SK-N-DZ (cell line): Measurements from ENCODE around the gene CHRNB4.

Experiments
- DNase-seq: peaks from one replicate; pipeline ENCODE4 v3.0.0-alpha.2; 2015; ENCODE audit warnings: low spot score

CHRNB4 gene

GRCh38 chr15:78668987-78669386 is 28.0 kb upstream of the CHRNB4 start:
- DNase-seq = peak; percentile 51

GRCh38 chr15:78667578-78668236 is 26.7 kb upstream of the CHRNB4 start:
- no peak for DNase-seq

GRCh38 chr15:78666010-78666409 is 25.0 kb upstream of the CHRNB4 start:
- no peak for DNase-seq

- no peak for DNase-seq
Observed at GRCh38 chr15:78663703-78664102, 22.7 kb upstream of the CHRNB4 start.

GRCh38 chr15:78662028-78662427 is 21.0 kb upstream of the CHRNB4 start:
- DNase-seq = no peak

GRCh38 chr15:78661001-78661400 is 20.0 kb upstream of the CHRNB4 start:
- DNase-seq = no peak

- no peak for DNase-seq
Observed at GRCh38 chr15:78660584-78660983, 19.6 kb upstream of the CHRNB4 start.

GRCh38 chr15:78658823-78659222 is 17.8 kb upstream of the CHRNB4 start:
- DNase-seq = no peak

GRCh38 chr15:78654272-78654671 is 13.3 kb upstream of the CHRNB4 start:
- DNase-seq = no peak

GRCh38 chr15:78651930-78652615 is 11.1 kb upstream of the CHRNB4 start:
- DNase-seq = no peak

- no peak for DNase-seq
Observed at GRCh38 chr15:78651007-78651406, 10.0 kb upstream of the CHRNB4 start.

GRCh38 chr15:78650022-78650421 is 9.0 kb upstream of the CHRNB4 start:
- no peak for DNase-seq

GRCh38 chr15:78645009-78645408 is 4.0 kb upstream of the CHRNB4 start:
- no peak for DNase-seq

GRCh38 chr15:78642331-78642730 is 1.3 kb upstream of the CHRNB4 start:
- peak; percentile 54 for DNase-seq

- peak; percentile 84 for DNase-seq
Observed at GRCh38 chr15:78641749-78642275, 802 bp upstream of the CHRNB4 start.

- peak; percentile 92 for DNase-seq
Observed at GRCh38 chr15:78640527-78641101, 396 bp downstream of the CHRNB4 start.

- DNase-seq = peak; percentile 91
Observed at GRCh38 chr15:78638658-78639314, 2.2 kb downstream of the CHRNB4 start.

- DNase-seq = peak; percentile 80
Observed at GRCh38 chr15:78637776-78638435, 3.1 kb downstream of the CHRNB4 start.

GRCh38 chr15:78636378-78636859 is 4.6 kb downstream of the CHRNB4 start:
- DNase-seq = no peak

GRCh38 chr15:78635346-78635745 is 5.7 kb downstream of the CHRNB4 start:
- DNase-seq = no peak
